Measurements from ENCODE around the gene TNPO3.

- TF ChIP-seq CTCF (IDR thresholded peaks at IDR 0.05; ENCODE audit: insufficient read depth, low read length, poor library complexity, severe bottlenecking): no peak
- TF ChIP-seq EZH2phosphoT487 (conservative IDR thresholded peaks at IDR 0.05; ENCODE audit: low read length): no peak
These were observed 444 bp upstream of the TNPO3 start for GRCh38 chr7:129055294-129055816.
